A673 (cell line): Measurements from ENCODE around the gene RPL6. TPM values are rescaled to one million over a fixed set of nuclear protein-coding genes. Genes with fewer than 3 reads are reported as not detected.

Source experiments
- BruUV-seq: library from RNA; stranded (reverse); fragments of 400-500 nt; replicated peaks from 2 replicates; lab custom pipeline; 2021; lab: Mats Ljungman, UMichigan
- CTCF ChIA-PET: fragments of 300-600 bp; sonication (Branson Sonifier 250); formaldehyde crosslinking; loops from one replicate; lab custom pipeline; 2022; ENCODE audit warnings: antibody characterized with exemption; lab: Charles Lee
- POLR2A ChIA-PET: fragments of 300-600 bp; sonication (Branson Sonifier 250); formaldehyde crosslinking; loops from one replicate; lab custom pipeline; 2022; ENCODE audit warnings: antibody characterized with exemption; ENCODE audit not compliant: low non-redundant PET; lab: Charles Lee
- DNase-seq: peaks from one replicate; pipeline ENCODE4 v3.0.0-alpha.2; 2015; ENCODE audit warnings: low spot score
- H3K27ac ChIP-seq: fragments of 200-600 bp; sonication (generic); 2 replicates; pipeline ENCODE4 v1.5.1; 2016; ENCODE audit warnings: mixed run types, low read depth, mild to moderate bottlenecking, mixed read lengths, antibody characterized with exemption, low read length; ENCODE audit not compliant: poor library complexity, severe bottlenecking
- H3K27me3 ChIP-seq: fragments of 200-600 bp; sonication (generic); replicated peaks from 2 replicates; pipeline ENCODE4 v1.6.1; 2017; ENCODE audit warnings: mixed run types, low read depth, mild to moderate bottlenecking, mixed read lengths, antibody characterized with exemption, low read length; ENCODE audit not compliant: insufficient read depth, poor library complexity
- H3K36me3 ChIP-seq: fragments of 200-600 bp; sonication (generic); 2 replicates; pipeline ENCODE4 v1.6.1; 2016; ENCODE audit warnings: mixed run types, mild to moderate bottlenecking, mixed read lengths, antibody characterized with exemption, low read length; ENCODE audit not compliant: insufficient read depth, poor library complexity, severe bottlenecking
- H3K4me1 ChIP-seq: fragments of 200-600 bp; sonication (generic); 2 replicates; pipeline ENCODE4 v1.6.1; 2017; ENCODE audit warnings: mixed run types, mild to moderate bottlenecking, mixed read lengths, antibody characterized with exemption, low read length; ENCODE audit not compliant: insufficient read depth, poor library complexity, severe bottlenecking
- H3K4me3 ChIP-seq: fragments of 200-600 bp; sonication (generic); 2 replicates; pipeline ENCODE4 v1.5.1; 2016; ENCODE audit warnings: low read depth, mixed run types, mild to moderate bottlenecking, mixed read lengths, low read length; ENCODE audit not compliant: poor library complexity, severe bottlenecking
- H3K9me3 ChIP-seq: fragments of 200-600 bp; sonication (generic); 2 replicates; pipeline ENCODE4 v1.6.1; 2016; ENCODE audit warnings: mixed run types, low read depth, mild to moderate bottlenecking, mixed read lengths, antibody characterized with exemption, low read length; ENCODE audit not compliant: poor library complexity, severe bottlenecking
- EZH2 ChIP-seq: fragments of 200-600 bp; sonication (generic); IDR thresholded peaks from 2 replicates; pipeline ENCODE4 v1.6.1; 2017; ENCODE audit warnings: borderline replicate concordance, low read depth, mild to moderate bottlenecking, mixed read lengths, antibody characterized with exemption, low read length; ENCODE audit not compliant: poor library complexity, severe bottlenecking
- intact Hi-C: fragments of 100-400 bp; cut with micrococcal nuclease; formaldehyde crosslinking; loops from one replicate; pipeline ENCODE4 v1.10.0; 2022; ENCODE audit not compliant: unreplicated experiment
- total RNA-seq: library from RNA; stranded (reverse); gene quantifications from 2 replicates; pipeline ENCODE4 v1.2.3, GENCODE V29; 2021
- TF ChIP-seq, protein P1 (sequence below): fragments of 300-800, 200-600 bp; sonication (generic); conservative IDR thresholded peaks from 2 replicates; pipeline ENCODE4 v1.5.1; 2017; ENCODE audit warnings: low read depth, mild to moderate bottlenecking, antibody characterized with exemption, low read length, moderate library complexity, mixed read lengths

The RPL6 gene
- total RNA-seq, 1 experiment from 2014 or later = 1,605 TPM

DNA sequence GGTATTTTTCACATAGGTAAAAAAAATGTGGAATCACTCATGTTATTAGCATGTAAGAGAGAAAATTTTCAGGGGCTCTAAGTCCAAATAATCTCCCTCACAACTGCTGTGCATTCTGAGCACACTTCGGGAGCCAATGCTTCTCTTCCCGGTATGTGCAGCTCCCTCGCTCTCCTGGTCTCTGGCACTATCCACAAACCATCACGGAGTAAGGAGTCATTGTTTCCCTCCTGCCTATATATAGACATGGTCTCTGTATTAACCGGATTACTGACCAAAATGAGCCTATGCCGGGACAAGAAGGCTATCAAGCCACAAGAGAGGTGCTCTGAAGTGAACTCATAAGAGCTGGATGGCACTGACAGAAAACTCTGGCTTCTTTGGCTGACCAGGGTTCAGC is 40.5 kb downstream of the RPL6 start:
- Histone ChIP-seq H3K4me3 (no peak overlapping the region), H3K27ac (no peak overlapping the region), H3K36me3 (no peaks in the 10 kb centered on the region), H3K9me3 (no peaks in the 10 kb centered on the region), H3K27me3 (no peaks in the 10 kb centered on the region), H3K4me1 (no peaks in the 10 kb centered on the region)
- CTCF ChIA-PET = no interaction called here
- BruUV-seq = no TSS peak
- intact Hi-C loops = no loop called here
- no peak for TF ChIP-seq EZH2
- TF ChIP-seq, protein P1, sequence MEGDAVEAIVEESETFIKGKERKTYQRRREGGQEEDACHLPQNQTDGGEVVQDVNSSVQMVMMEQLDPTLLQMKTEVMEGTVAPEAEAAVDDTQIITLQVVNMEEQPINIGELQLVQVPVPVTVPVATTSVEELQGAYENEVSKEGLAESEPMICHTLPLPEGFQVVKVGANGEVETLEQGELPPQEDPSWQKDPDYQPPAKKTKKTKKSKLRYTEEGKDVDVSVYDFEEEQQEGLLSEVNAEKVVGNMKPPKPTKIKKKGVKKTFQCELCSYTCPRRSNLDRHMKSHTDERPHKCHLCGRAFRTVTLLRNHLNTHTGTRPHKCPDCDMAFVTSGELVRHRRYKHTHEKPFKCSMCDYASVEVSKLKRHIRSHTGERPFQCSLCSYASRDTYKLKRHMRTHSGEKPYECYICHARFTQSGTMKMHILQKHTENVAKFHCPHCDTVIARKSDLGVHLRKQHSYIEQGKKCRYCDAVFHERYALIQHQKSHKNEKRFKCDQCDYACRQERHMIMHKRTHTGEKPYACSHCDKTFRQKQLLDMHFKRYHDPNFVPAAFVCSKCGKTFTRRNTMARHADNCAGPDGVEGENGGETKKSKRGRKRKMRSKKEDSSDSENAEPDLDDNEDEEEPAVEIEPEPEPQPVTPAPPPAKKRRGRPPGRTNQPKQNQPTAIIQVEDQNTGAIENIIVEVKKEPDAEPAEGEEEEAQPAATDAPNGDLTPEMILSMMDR = no peak
- POLR2A ChIA-PET = no interaction called here
- no peak for DNase-seq

DNA sequence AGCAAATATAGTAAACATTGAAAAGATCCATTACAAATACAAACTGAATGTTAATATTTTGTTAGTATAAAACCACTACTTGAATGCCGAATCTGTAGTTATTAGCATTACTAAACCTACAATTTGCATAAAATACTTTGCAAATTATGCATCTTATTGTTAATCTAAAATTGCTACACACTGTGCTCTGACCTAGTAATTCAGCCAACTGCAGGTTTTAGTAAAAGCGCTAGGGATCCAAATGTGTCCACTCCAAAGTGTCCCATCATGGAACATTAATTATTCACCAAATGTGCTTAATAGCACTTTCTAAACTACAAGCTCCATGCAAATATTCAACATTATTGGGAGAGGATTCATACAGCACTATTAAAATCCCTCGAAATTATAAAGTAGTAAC is 41.4 kb downstream of the RPL6 start:
- no peak for DNase-seq
- TF ChIP-seq, protein P1 = no peak
- TF ChIP-seq EZH2 = no peak
- CTCF ChIA-PET = no interaction called here
- H3K9me3 ChIP-seq = no peaks in the 10 kb centered on the region
- H3K27me3 ChIP-seq = no peaks in the 10 kb centered on the region
- POLR2A ChIA-PET = no interaction called here
- no TSS peak for BruUV-seq
- H3K36me3 ChIP-seq = no peaks in the 10 kb centered on the region
- intact Hi-C loops = no loop called here
- H3K4me1 ChIP-seq = no peaks in the 10 kb centered on the region
- no peak overlapping the region for H3K27ac ChIP-seq
- no peak overlapping the region for H3K4me3 ChIP-seq

DNA sequence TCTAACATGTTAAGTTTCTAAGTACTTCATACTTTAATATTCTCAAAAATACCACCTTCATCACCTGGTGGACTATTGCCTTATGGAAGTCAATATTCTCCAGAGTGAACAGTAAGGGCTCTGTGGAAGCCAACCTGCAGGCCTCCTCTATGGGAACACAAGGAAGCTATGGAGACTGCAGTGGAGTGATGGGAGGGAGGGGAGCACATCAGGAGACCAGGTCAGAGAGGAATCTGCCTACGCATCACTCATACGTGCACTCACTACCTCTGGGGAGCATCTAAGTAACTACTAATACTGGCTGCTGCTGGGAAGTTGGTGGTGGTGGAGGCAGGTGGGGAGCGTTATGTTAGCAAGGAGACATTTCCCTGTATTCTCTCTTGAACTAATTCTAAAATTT is 47.1 kb downstream of the RPL6 start:
- POLR2A ChIA-PET = no interaction called here
- no peak for TF ChIP-seq EZH2
- TF ChIP-seq, protein P1 = no peak
- Histone ChIP-seq H3K27ac (no peak overlapping the region), H3K27me3 (no peaks in the 10 kb centered on the region), H3K36me3 (no peaks in the 10 kb centered on the region), H3K9me3 (no peaks in the 10 kb centered on the region), H3K4me1 (no peaks in the 10 kb centered on the region), H3K4me3 (no peak overlapping the region)
- BruUV-seq = no TSS peak
- no peak for DNase-seq
- CTCF ChIA-PET = no interaction called here
- intact Hi-C loops = no loop called here
